SK-N-SH treated with all-trans-retinoic acid at 6 μM for 48 hours (cell line): ENCODE data around the gene FBLIM1.
"Not testable (repeated sequence)": the region's sequence is repeated elsewhere in the genome, so short reads cannot be mapped to it uniquely, and the experiment has no call there.

Source experiments
- ATAC-seq: fragments of 200-7000 bp; cut with Tn5 transposase; 3 replicates; pipeline ENCODE4 v1.9.1; 2020; ENCODE audit warnings: mild to moderate bottlenecking, moderate library complexity
- ARNTL ChIP-seq: fragments of 450-650 bp; formaldehyde crosslinking; IDR thresholded peaks from 2 replicates; pipeline ENCODE4 v1.5.0; 2020; ENCODE audit warnings: low read depth, mild to moderate bottlenecking, moderate library complexity, borderline replicate concordance
- BACH2 ChIP-seq: fragments of 250-450 bp; sonication (Bioruptor Pico); IDR thresholded peaks from 2 replicates; pipeline ENCODE4 v1.9.0; 2021; ENCODE audit warnings: mild to moderate bottlenecking, borderline replicate concordance
- CSDC2 ChIP-seq: fragments of 250-450 bp; sonication (Bioruptor Pico); IDR thresholded peaks from 2 replicates; pipeline ENCODE4 v1.5.0; 2020; ENCODE audit warnings: mild to moderate bottlenecking, moderate library complexity
- ESRRG ChIP-seq: fragments of 250-450 bp; sonication (Bioruptor Pico); IDR thresholded peaks from 2 replicates; pipeline ENCODE4 v1.6.1; 2021; ENCODE audit warnings: mild to moderate bottlenecking
- GLIS3 ChIP-seq: fragments of 250-450 bp; sonication (Bioruptor Pico); IDR thresholded peaks from 2 replicates; pipeline ENCODE4 v1.5.0; 2020; ENCODE audit warnings: mild to moderate bottlenecking, moderate library complexity
- ISL1 ChIP-seq: fragments of 250-450 bp; sonication (Bioruptor Pico); IDR thresholded peaks from 2 replicates; pipeline ENCODE4 v2.1.2; 2022; ENCODE audit warnings: mild to moderate bottlenecking, moderate library complexity
- OSR1 ChIP-seq: fragments of 250-450 bp; sonication (Bioruptor Pico); IDR thresholded peaks from 2 replicates; pipeline ENCODE4 v1.8.0; 2022; ENCODE audit warnings: moderate library complexity, mild to moderate bottlenecking, inconsistent platforms
- PPARA ChIP-seq: fragments of 250-450 bp; sonication (Bioruptor Pico); IDR thresholded peaks from 2 replicates; pipeline ENCODE4 v1.5.0; 2020; ENCODE audit warnings: mild to moderate bottlenecking, borderline replicate concordance
- RARB ChIP-seq: fragments of 250-450 bp; sonication (Bioruptor Pico); IDR thresholded peaks from 2 replicates; pipeline ENCODE4 v1.8.0; 2021; ENCODE audit warnings: mild to moderate bottlenecking, moderate library complexity
- SNAI2 ChIP-seq: fragments of 250-450 bp; sonication (Bioruptor Pico); IDR thresholded peaks from 2 replicates; pipeline ENCODE4 v1.5.0; 2020; ENCODE audit warnings: mild to moderate bottlenecking, moderate library complexity
- TCF4 ChIP-seq: fragments of 250-450 bp; sonication (Bioruptor Pico); IDR thresholded peaks from 2 replicates; pipeline ENCODE4 v1.8.0; 2021; ENCODE audit warnings: mild to moderate bottlenecking, moderate library complexity, borderline replicate concordance
- TOX ChIP-seq: fragments of 250-450 bp; sonication (Bioruptor Pico); IDR thresholded peaks from 2 replicates; pipeline ENCODE4 v1.8.0; 2021; ENCODE audit warnings: mild to moderate bottlenecking, moderate library complexity, borderline replicate concordance
- ZC3H10 ChIP-seq: fragments of 250-450 bp; sonication (Bioruptor Pico); IDR thresholded peaks from 2 replicates; pipeline ENCODE4 v1.5.1; 2021; ENCODE audit warnings: mild to moderate bottlenecking, moderate library complexity
- ZFP3 ChIP-seq: fragments of 250-450 bp; sonication (Bioruptor Pico); IDR thresholded peaks from 2 replicates; pipeline ENCODE4 v1.5.0; 2020; ENCODE audit warnings: mild to moderate bottlenecking, moderate library complexity
- ZFP30 ChIP-seq: fragments of 450-650 bp; formaldehyde crosslinking; IDR thresholded peaks from 2 replicates; pipeline ENCODE4 v1.5.0; 2022; ENCODE audit warnings: mild to moderate bottlenecking, moderate library complexity
- ZNF565 ChIP-seq: fragments of 450-650 bp; formaldehyde crosslinking; conservative IDR thresholded peaks from 2 replicates; pipeline ENCODE4 v1.5.0; 2020; ENCODE audit warnings: low read depth, mild to moderate bottlenecking, moderate library complexity
- ZNF70 ChIP-seq: fragments of 450-650 bp; formaldehyde crosslinking; IDR thresholded peaks from 2 replicates; pipeline ENCODE4 v1.5.0; 2020; ENCODE audit warnings: mild to moderate bottlenecking, moderate library complexity
- TF ChIP-seq, protein P1 (sequence below): fragments of 250-450 bp; sonication (Bioruptor Pico); IDR thresholded peaks from 2 replicates; pipeline ENCODE4 v1.8.0; 2021; ENCODE audit warnings: low read depth, mild to moderate bottlenecking, moderate library complexity, borderline replicate concordance
- TF ChIP-seq, protein P2 (sequence below): fragments of 250-450 bp; sonication (Bioruptor Pico); IDR thresholded peaks from 2 replicates; pipeline ENCODE4 v1.5.1; 2021; ENCODE audit warnings: mild to moderate bottlenecking, moderate library complexity
- TF ChIP-seq, protein P3 (sequence below): fragments of 250-450 bp; sonication (Bioruptor Pico); IDR thresholded peaks from 2 replicates; pipeline ENCODE4 v1.8.0; 2020; ENCODE audit warnings: mild to moderate bottlenecking, moderate library complexity, borderline replicate concordance
- TF ChIP-seq, protein P4 (sequence below): fragments of 250-450 bp; sonication (Bioruptor Pico); IDR thresholded peaks from 2 replicates; pipeline ENCODE4 v1.5.1; 2020; ENCODE audit warnings: low read depth, mild to moderate bottlenecking, moderate library complexity
- TF ChIP-seq, protein P5 (sequence below): fragments of 250-450 bp; sonication (Bioruptor Pico); IDR thresholded peaks from 2 replicates; pipeline ENCODE4 v1.5.0; 2020; ENCODE audit warnings: mild to moderate bottlenecking, moderate library complexity

FBLIM1 gene

DNA sequence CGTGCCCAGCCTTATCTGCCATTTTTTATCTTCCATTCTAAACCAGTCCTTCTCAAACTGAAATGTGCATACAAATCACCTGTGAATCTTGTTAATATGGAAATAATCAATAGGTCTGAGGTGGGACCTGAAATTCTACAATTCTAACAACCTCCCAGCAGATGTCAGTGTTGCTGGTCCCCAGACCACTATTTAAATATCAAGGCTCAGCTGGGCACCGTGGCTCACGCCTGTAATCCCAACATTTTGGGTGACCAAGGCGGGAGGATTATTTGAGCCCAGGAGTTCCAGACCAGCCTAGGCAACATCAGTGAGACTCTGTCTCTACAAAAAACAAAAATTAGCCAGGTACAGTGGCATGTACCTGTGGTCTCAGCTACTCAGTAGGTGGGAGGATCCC is 44.8 kb downstream of the FBLIM1 start:
- TF ChIP-seq OSR1 (CRISPR knock-in tag) (no peak), ZNF70 (CRISPR knock-in tag) (no peak), BACH2 (CRISPR knock-in tag) (no peak)
- TF ChIP-seq, protein P1, sequence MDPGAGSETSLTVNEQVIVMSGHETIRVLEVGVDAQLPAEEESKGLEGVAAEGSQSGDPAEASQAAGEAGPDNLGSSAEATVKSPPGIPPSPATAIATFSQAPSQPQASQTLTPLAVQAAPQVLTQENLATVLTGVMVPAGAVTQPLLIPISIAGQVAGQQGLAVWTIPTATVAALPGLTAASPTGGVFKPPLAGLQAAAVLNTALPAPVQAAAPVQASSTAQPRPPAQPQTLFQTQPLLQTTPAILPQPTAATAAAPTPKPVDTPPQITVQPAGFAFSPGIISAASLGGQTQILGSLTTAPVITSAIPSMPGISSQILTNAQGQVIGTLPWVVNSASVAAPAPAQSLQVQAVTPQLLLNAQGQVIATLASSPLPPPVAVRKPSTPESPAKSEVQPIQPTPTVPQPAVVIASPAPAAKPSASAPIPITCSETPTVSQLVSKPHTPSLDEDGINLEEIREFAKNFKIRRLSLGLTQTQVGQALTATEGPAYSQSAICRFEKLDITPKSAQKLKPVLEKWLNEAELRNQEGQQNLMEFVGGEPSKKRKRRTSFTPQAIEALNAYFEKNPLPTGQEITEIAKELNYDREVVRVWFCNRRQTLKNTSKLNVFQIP (CRISPR knock-in tag), result no peak

DNA sequence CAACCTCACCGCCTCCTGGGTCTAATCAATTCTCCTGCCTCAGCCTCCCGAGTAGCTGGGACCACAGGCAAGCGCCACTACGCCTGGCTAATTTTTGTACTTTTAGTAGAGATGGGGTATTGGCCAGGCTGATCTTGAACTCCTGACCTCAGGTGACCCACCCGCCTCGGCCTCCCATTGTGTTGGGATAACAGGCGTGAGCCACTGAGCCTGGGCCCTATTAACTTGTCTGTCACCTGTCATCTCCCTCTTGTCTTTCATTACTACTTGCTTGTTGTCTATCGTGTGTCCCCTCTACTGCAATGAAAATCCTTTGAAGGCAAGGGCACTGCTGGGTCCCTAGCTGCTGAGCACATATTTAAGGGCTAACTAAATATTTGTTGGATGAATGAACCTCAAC is 45.5 kb downstream of the FBLIM1 start:
- ATAC-seq, result no peak
- TF ChIP-seq CSDC2 (CRISPR knock-in tag), result no peak
- TF ChIP-seq ZFP30 (CRISPR knock-in tag), result no peak
- TF ChIP-seq ARNTL (CRISPR knock-in tag), result no peak
- no peak for TF ChIP-seq ZNF70 (CRISPR knock-in tag)
- TF ChIP-seq, protein P2, sequence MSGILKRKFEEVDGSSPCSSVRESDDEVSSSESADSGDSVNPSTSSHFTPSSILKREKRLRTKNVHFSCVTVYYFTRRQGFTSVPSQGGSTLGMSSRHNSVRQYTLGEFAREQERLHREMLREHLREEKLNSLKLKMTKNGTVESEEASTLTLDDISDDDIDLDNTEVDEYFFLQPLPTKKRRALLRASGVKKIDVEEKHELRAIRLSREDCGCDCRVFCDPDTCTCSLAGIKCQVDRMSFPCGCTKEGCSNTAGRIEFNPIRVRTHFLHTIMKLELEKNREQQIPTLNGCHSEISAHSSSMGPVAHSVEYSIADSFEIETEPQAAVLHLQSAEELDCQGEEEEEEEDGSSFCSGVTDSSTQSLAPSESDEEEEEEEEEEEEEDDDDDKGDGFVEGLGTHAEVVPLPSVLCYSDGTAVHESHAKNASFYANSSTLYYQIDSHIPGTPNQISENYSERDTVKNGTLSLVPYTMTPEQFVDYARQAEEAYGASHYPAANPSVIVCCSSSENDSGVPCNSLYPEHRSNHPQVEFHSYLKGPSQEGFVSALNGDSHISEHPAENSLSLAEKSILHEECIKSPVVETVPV (CRISPR knock-in tag), result no peak
- no peak for TF ChIP-seq TOX (CRISPR knock-in tag)
- no peak for TF ChIP-seq ZC3H10 (CRISPR knock-in tag)
- TF ChIP-seq PPARA (CRISPR knock-in tag), result no peak

More for the DNA sequence above, 44.8 kb downstream of the FBLIM1 start:
- ATAC-seq, result no peak

DNA sequence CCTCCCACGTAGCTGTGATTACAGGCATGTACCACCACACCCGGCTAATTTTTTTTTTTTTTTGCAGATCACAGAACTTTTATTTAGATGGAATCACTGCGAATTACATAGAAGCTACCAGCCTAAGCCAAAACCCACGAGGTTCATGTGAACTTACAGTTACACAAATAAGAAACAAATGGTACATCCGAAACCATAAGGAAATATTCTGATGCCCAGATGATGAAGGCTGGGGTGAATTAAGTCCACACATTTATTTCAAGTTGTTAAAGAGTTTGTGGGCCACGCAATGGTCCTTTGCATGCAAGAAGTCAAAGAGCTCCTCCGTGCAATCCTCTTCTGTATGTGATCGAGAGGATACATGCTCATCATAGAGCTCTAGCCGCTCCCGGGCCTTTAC is 48.5 kb downstream of the FBLIM1 start:
- TF ChIP-seq, protein P2 (CRISPR knock-in tag), result no peak
- no peak for TF ChIP-seq ZNF565 (CRISPR knock-in tag)
- TF ChIP-seq, protein P3, sequence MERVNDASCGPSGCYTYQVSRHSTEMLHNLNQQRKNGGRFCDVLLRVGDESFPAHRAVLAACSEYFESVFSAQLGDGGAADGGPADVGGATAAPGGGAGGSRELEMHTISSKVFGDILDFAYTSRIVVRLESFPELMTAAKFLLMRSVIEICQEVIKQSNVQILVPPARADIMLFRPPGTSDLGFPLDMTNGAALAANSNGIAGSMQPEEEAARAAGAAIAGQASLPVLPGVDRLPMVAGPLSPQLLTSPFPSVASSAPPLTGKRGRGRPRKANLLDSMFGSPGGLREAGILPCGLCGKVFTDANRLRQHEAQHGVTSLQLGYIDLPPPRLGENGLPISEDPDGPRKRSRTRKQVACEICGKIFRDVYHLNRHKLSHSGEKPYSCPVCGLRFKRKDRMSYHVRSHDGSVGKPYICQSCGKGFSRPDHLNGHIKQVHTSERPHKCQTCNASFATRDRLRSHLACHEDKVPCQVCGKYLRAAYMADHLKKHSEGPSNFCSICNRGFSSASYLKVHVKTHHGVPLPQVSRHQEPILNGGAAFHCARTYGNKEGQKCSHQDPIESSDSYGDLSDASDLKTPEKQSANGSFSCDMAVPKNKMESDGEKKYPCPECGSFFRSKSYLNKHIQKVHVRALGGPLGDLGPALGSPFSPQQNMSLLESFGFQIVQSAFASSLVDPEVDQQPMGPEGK, result no peak
- TF ChIP-seq, protein P4, sequence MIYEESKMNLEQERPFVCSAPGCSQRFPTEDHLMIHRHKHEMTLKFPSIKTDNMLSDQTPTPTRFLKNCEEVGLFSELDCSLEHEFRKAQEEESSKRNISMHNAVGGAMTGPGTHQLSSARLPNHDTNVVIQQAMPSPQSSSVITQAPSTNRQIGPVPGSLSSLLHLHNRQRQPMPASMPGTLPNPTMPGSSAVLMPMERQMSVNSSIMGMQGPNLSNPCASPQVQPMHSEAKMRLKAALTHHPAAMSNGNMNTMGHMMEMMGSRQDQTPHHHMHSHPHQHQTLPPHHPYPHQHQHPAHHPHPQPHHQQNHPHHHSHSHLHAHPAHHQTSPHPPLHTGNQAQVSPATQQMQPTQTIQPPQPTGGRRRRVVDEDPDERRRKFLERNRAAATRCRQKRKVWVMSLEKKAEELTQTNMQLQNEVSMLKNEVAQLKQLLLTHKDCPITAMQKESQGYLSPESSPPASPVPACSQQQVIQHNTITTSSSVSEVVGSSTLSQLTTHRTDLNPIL (CRISPR knock-in tag), result no peak
- no peak for TF ChIP-seq ZNF70 (CRISPR knock-in tag)
- no peak for TF ChIP-seq OSR1 (CRISPR knock-in tag)
- TF ChIP-seq GLIS3 (CRISPR knock-in tag), result no peak
- TF ChIP-seq SNAI2 (CRISPR knock-in tag), result no peak
- no peak for TF ChIP-seq ESRRG (CRISPR knock-in tag)
- no peak for TF ChIP-seq PPARA (CRISPR knock-in tag)
- TF ChIP-seq BACH2 (CRISPR knock-in tag), result no peak
- TF ChIP-seq TOX (CRISPR knock-in tag), result no peak
- no peak for TF ChIP-seq RARB (CRISPR knock-in tag)
- TF ChIP-seq, protein P5, sequence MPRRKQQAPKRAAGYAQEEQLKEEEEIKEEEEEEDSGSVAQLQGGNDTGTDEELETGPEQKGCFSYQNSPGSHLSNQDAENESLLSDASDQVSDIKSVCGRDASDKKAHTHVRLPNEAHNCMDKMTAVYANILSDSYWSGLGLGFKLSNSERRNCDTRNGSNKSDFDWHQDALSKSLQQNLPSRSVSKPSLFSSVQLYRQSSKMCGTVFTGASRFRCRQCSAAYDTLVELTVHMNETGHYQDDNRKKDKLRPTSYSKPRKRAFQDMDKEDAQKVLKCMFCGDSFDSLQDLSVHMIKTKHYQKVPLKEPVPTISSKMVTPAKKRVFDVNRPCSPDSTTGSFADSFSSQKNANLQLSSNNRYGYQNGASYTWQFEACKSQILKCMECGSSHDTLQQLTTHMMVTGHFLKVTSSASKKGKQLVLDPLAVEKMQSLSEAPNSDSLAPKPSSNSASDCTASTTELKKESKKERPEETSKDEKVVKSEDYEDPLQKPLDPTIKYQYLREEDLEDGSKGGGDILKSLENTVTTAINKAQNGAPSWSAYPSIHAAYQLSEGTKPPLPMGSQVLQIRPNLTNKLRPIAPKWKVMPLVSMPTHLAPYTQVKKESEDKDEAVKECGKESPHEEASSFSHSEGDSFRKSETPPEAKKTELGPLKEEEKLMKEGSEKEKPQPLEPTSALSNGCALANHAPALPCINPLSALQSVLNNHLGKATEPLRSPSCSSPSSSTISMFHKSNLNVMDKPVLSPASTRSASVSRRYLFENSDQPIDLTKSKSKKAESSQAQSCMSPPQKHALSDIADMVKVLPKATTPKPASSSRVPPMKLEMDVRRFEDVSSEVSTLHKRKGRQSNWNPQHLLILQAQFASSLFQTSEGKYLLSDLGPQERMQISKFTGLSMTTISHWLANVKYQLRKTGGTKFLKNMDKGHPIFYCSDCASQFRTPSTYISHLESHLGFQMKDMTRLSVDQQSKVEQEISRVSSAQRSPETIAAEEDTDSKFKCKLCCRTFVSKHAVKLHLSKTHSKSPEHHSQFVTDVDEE (CRISPR knock-in tag), result no peak
- TF ChIP-seq ISL1 (CRISPR knock-in tag), result no peak
- TF ChIP-seq ZFP3, result no peak
- no peak for TF ChIP-seq TCF4 (CRISPR knock-in tag)
- ATAC-seq, result no peak

DNA sequence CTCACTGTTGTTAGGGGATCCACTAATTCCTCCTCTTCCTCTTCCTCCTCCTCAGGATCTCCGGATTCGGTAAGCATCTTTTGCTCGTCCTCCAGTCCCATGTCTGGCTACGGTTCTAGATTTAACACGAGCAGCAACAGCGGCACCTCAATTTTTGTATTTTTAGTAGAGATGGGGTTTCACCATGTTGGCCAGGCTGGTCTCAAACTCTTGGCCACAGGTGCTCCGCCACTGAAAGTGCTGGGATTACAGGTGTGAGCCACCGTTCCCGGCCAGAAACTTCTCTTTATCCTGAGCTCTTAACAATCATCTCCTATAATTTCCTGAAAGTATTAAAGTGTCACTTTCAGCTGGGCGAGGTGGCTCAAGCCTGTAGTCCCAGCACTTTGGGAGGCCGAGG is 49.0 kb downstream of the FBLIM1 start, which contains the start of gene UQCRHL:
Gene UQCRHL (minus strand): TSS at position 101 of the 400 bp plus-strand sequence. CDS start 0 bp downstream, at position 101.
- not testable (repeated sequence) for ATAC-seq
